ES-I3 (cell line): ENCODE measurements around the gene WNT4.

ENCODE experiments used
- H3K36me3 ChIP-seq: 2 replicates; pipeline ENCODE4 v1.6.1; 2013; ENCODE audit warnings: mild to moderate bottlenecking, low read length, control low read depth, moderate library complexity; ENCODE audit not compliant: insufficient read depth
- H3K4me1 ChIP-seq: 2 replicates; pipeline ENCODE4 v1.6.1; 2013; ENCODE audit warnings: mild to moderate bottlenecking, control low read depth, low read length; ENCODE audit not compliant: insufficient read depth
- H3K9ac ChIP-seq: 2 replicates; pipeline ENCODE4 v1.6.1; 2013; ENCODE audit warnings: low read depth, mild to moderate bottlenecking, low read length, moderate library complexity
- H3K9me3 ChIP-seq: 2 replicates; pipeline ENCODE4 v1.6.1; 2013; ENCODE audit warnings: mild to moderate bottlenecking, low read length, moderate library complexity; ENCODE audit not compliant: control insufficient read depth, insufficient read depth

WNT4 gene

GRCh38 chr1:22118291-22118992 is 24.5 kb downstream of the WNT4 start:
- H3K36me3 ChIP-seq = peaks cover 10% of the 10 kb centered on the region

GRCh38 chr1:22117851-22118250 is 25.0 kb downstream of the WNT4 start:
- H3K9ac ChIP-seq = no peak overlapping the region
- H3K4me1 ChIP-seq = peaks cover 26% of the 10 kb centered on the region
- H3K36me3 ChIP-seq = peaks cover 10% of the 10 kb centered on the region
- no peaks in the 10 kb centered on the region for H3K9me3 ChIP-seq

More at GRCh38 chr1:22118291-22118992, 24.5 kb downstream of the WNT4 start:
- peaks cover 27% of the 10 kb centered on the region for H3K4me1 ChIP-seq
- no peak overlapping the region for H3K9ac ChIP-seq
- H3K9me3 ChIP-seq = no peaks in the 10 kb centered on the region

- H3K9me3 ChIP-seq = no peaks in the 10 kb centered on the region
- peaks cover 10% of the 10 kb centered on the region for H3K36me3 ChIP-seq
- H3K9ac ChIP-seq = no peak overlapping the region
- H3K4me1 ChIP-seq = peaks cover 20% of the 10 kb centered on the region
Observed at GRCh38 chr1:22117238-22117637, 25.7 kb downstream of the WNT4 start.

- H3K9me3 ChIP-seq = no peaks in the 10 kb centered on the region
- H3K36me3 ChIP-seq = peaks cover 10% of the 10 kb centered on the region
- H3K9ac ChIP-seq = no peak overlapping the region
- peaks cover 7% of the 10 kb centered on the region; the same call in 1 of the 2 replicates for H3K4me1 ChIP-seq
Observed at GRCh38 chr1:22115286-22115685, 27.6 kb downstream of the WNT4 start.

DNA sequence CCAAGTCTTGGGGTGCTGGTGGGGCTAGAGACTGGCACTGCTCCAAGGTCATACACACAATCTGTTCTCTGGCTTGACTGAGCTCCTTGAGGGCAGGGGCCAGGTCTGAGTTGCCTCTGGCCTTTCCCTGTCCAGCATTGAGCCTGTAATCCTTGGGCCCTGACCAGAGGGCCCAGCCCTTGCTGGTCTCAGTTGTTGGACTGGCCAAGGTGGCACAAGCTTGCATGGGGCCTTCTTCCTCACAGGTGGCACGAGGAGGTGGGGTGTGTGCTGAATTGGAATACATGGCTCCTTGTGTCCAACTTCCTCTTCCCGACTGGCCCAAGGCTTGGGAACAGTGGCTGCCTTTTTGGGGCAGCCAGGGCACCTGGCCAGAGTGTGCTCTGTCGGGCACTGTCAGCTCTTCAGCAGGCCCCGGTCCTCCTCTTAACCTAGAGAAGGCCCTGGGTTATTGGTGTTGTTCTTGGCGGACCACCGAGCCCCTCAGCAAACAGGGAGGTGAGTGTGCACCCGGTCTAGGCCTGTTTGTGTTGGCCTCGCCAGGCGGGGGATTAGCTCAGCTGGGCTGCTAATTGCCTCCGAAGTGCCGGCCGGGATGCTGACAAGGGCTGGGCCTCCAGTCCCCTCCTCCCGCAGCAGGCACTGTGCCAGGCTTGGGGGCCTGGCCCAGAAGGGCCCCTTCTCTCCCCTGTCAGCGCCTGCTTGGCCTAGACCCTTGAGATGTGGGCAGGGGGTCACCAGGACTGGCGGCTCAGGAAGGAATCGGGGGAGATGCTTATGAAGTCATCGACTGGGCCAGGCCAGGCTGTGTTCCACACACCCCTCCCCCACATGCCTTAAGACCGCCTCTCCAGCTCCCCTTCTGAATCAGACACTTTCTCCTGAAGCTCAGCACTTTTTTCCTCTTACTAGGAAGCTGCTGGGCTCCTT is 28.5 kb downstream of the WNT4 start:
- Histone ChIP-seq H3K9ac (no peak overlapping the region), H3K9me3 (no peaks in the 10 kb centered on the region), H3K36me3 (peaks cover 5% of the 10 kb centered on the region; the same call in 1 of the 2 replicates), H3K4me1 (peaks cover 7% of the 10 kb centered on the region; the same call in 1 of the 2 replicates)

- H3K36me3 ChIP-seq = peaks cover 9% of the 10 kb centered on the region; the same call in 1 of the 2 replicates
- H3K4me1 ChIP-seq = peaks cover 7% of the 10 kb centered on the region; the same call in 1 of the 2 replicates
- no peaks in the 10 kb centered on the region for H3K9me3 ChIP-seq
- no peak overlapping the region for H3K9ac ChIP-seq
Observed at GRCh38 chr1:22112554-22112953, 30.3 kb downstream of the WNT4 start.

DNA sequence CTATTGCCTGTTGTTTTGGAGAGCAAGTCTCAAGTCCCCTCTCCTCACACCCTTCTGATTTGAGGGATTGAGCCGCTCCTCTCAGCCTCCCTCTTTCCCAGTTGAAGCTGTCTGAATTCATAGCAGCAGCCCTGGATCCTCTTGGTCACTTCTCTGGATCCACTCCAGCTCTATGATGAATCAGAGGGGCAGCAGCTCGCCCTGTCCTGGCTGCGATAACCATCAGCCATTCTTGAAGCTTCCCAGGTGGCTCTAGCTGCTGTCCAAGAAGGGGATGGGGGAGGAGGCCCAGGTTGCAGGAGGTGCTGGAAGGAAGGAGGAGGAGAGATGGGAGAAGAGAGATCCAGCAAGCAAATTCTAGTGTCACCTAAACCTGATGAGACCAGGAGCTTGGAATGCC is 31.3 kb downstream of the WNT4 start:
- H3K9ac ChIP-seq = no peak overlapping the region
- H3K36me3 ChIP-seq = peaks cover 9% of the 10 kb centered on the region; the same call in 1 of the 2 replicates
- peaks cover 7% of the 10 kb centered on the region; the same call in 1 of the 2 replicates for H3K4me1 ChIP-seq
- H3K9me3 ChIP-seq = no peaks in the 10 kb centered on the region

GRCh38 chr1:22111115-22111514 is 31.8 kb downstream of the WNT4 start:
- Histone ChIP-seq H3K9ac (no peak overlapping the region), H3K4me1 (peaks cover 8% of the 10 kb centered on the region; the same call in 1 of the 2 replicates), H3K9me3 (no peaks in the 10 kb centered on the region), H3K36me3 (peaks cover 9% of the 10 kb centered on the region; the same call in 1 of the 2 replicates)

- Histone ChIP-seq H3K9ac (no peak overlapping the region), H3K36me3 (peaks cover 9% of the 10 kb centered on the region; the same call in 1 of the 2 replicates), H3K9me3 (no peaks in the 10 kb centered on the region), H3K4me1 (peaks cover 12% of the 10 kb centered on the region; the same call in 1 of the 2 replicates)
Observed at GRCh38 chr1:22110016-22110415, 32.9 kb downstream of the WNT4 start.

DNA sequence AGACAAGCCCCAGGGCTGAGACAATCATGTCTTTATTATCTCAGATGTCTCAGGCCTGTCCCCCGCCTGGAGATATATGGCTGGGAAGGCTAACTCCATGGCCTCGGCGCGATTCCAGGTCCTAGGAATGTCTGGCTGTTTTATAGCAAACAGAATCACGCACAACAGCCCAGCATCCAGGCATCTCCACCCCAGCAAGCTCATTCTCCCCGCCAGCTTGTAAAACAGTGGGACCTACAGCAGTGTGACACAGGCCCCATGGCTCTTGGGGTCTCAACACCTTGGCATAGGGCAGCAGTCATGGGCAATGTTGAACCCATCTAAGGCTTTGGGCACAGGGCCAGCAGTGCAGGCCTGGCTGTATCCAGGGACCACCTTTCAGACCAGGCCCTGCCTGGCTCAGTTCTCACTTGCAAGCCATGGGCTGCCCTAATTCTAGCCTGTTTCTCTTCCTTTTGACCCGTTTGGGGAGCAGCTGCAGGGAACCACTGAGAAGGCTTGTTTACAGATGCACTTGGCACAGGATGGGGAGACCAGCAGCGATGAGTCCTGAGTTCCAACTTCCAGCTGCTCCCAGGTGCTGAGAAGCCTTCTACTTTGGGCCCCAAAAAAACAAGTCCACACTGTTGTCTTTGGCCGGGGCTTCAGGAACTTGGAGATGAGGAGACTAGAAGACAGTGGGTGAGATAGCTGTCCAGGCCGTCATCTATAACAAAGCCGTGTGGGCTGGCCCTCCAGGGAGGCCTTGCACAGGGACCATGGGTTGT is 34.4 kb downstream of the WNT4 start:
- Histone ChIP-seq H3K9me3 (no peaks in the 10 kb centered on the region), H3K9ac (no peak overlapping the region), H3K36me3 (peaks cover 5% of the 10 kb centered on the region; the same call in 1 of the 2 replicates), H3K4me1 (peaks cover 5% of the 10 kb centered on the region; the same call in 1 of the 2 replicates)

DNA sequence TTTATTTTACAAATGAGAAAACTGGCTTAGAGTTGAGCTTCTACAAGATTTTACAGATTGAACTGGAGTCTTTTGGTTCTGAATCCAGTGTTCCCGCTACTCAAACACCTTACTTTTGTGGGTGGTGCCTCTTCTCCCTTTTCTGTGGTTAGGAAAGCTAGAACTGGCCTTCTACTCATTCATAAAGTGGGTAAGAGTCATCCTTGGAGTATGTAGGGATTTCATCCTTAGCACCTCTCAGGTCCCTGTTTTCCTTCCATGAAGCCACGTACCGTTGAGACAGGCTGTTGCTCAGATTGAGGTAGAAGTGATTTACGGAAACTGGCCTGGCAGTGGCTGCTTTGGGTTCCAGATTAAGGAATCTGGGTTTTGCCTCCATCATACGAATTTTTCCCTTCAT is 35.8 kb downstream of the WNT4 start:
- Histone ChIP-seq H3K4me1 (peaks cover 5% of the 10 kb centered on the region; the same call in 1 of the 2 replicates), H3K9me3 (no peaks in the 10 kb centered on the region), H3K36me3 (peaks cover 5% of the 10 kb centered on the region; the same call in 1 of the 2 replicates), H3K9ac (no peak overlapping the region)

- Histone ChIP-seq H3K9ac (no peak overlapping the region), H3K9me3 (no peaks in the 10 kb centered on the region), H3K36me3 (0 out of 2 replicates have a peak, but pooled peaks cover 5% of the 10 kb centered on the region), H3K4me1 (peaks cover 5% of the 10 kb centered on the region; the same call in 1 of the 2 replicates)
Observed at GRCh38 chr1:22105611-22106207, 37.2 kb downstream of the WNT4 start.

GRCh38 chr1:22104865-22105437 is 37.9 kb downstream of the WNT4 start:
- peaks cover 5% of the 10 kb centered on the region; the same call in 1 of the 2 replicates for H3K4me1 ChIP-seq

More at GRCh38 chr1:22104865-22105437, 37.9 kb downstream of the WNT4 start:
- 0 out of 2 replicates have a peak, but pooled peaks cover 5% of the 10 kb centered on the region for H3K36me3 ChIP-seq
- no peaks in the 10 kb centered on the region for H3K9me3 ChIP-seq
- H3K9ac ChIP-seq = no peak overlapping the region
